Trophoblast cell (in vitro differentiated cells and primary cell): ENCODE measurements around the gene TIMD4.

Experiments
- DNase-seq, 2 donors: peaks; one replicate each; pipeline ENCODE4 v3.0.0-alpha.2; 2016
- H2AFZ ChIP-seq: 2 replicates; pipeline ENCODE4 v1.6.1; 2013; ENCODE audit warnings: low read length, moderate library complexity, mild to moderate bottlenecking; ENCODE audit not compliant: insufficient read depth, poor library complexity
- H2AK5ac ChIP-seq: 2 replicates; pipeline ENCODE4 v1.6.1; 2013; ENCODE audit warnings: mild to moderate bottlenecking, low read length
- H2BK120ac ChIP-seq: 2 replicates; pipeline ENCODE4 v1.6.1; 2013; ENCODE audit warnings: low read length, mild to moderate bottlenecking, moderate library complexity; ENCODE audit not compliant: insufficient read depth, poor library complexity
- H2BK12ac ChIP-seq: 2 replicates; pipeline ENCODE4 v1.6.1; 2013; ENCODE audit warnings: mild to moderate bottlenecking, low read length, moderate library complexity
- H2BK5ac ChIP-seq: 2 replicates; pipeline ENCODE4 v1.6.1; 2013; ENCODE audit warnings: low read length, low read depth, moderate library complexity, mild to moderate bottlenecking; ENCODE audit not compliant: poor library complexity
- H3K14ac ChIP-seq: 2 replicates; pipeline ENCODE4 v1.6.1; 2013; ENCODE audit warnings: mild to moderate bottlenecking, low read length
- H3K18ac ChIP-seq: 2 replicates; pipeline ENCODE4 v1.6.1; 2013; ENCODE audit warnings: mild to moderate bottlenecking, low read length
- H3K23ac ChIP-seq: 2 replicates; pipeline ENCODE4 v1.6.1; 2013; ENCODE audit warnings: low read length
- H3K27ac ChIP-seq: 2 replicates; pipeline ENCODE4 v1.5.1; 2013; ENCODE audit warnings: low read depth, mild to moderate bottlenecking, inconsistent platforms, low read length, moderate library complexity
- H3K27me3 ChIP-seq: 2 replicates; pipeline ENCODE4 v1.6.1; 2013; ENCODE audit warnings: inconsistent platforms, mild to moderate bottlenecking, low read length, moderate library complexity; ENCODE audit not compliant: insufficient read depth
- H3K36me3 ChIP-seq, 2 experiments: 1 replicate in 1 of 2; 2 replicates in 1 of 2; pipeline ENCODE4 v1.6.1; 2013; ENCODE audit warnings: low read length in 2 of 2, mild to moderate bottlenecking in 2 of 2, moderate library complexity in 1 of 2; ENCODE audit not compliant: insufficient read depth in 2 of 2, control insufficient read depth in 1 of 2
- H3K4ac ChIP-seq: 2 replicates; pipeline ENCODE4 v1.6.1; 2013; ENCODE audit warnings: low read depth, mild to moderate bottlenecking, low read length, moderate library complexity
- H3K4me1 ChIP-seq, 2 experiments: 1 replicate in 1 of 2; 2 replicates in 1 of 2; pipeline ENCODE4 v1.6.1; 2013; ENCODE audit warnings: low read length in 2 of 2, mild to moderate bottlenecking in 2 of 2, moderate library complexity in 1 of 2; ENCODE audit not compliant: insufficient read depth in 2 of 2, control insufficient read depth in 1 of 2
- H3K4me2 ChIP-seq: 2 replicates; pipeline ENCODE4 v1.6.1; 2013; ENCODE audit warnings: inconsistent platforms, mild to moderate bottlenecking, low read length, moderate library complexity
- H3K4me3 ChIP-seq: 2 replicates; pipeline ENCODE4 v1.5.1; 2013; ENCODE audit warnings: mild to moderate bottlenecking, low read depth, low read length, inconsistent platforms
- H3K79me1 ChIP-seq: one replicate; pipeline ENCODE4 v1.6.1; 2013; ENCODE audit warnings: low read length
- H3K79me2 ChIP-seq: 2 replicates; pipeline ENCODE4 v1.6.1; 2013; ENCODE audit warnings: low read length, mild to moderate bottlenecking; ENCODE audit not compliant: control insufficient read depth, insufficient read depth, poor library complexity
- H3K9ac ChIP-seq: 2 replicates; pipeline ENCODE4 v1.6.1; 2013; ENCODE audit warnings: mild to moderate bottlenecking, low read length
- H3K9me3 ChIP-seq: 2 replicates; pipeline ENCODE4 v1.6.1; 2013; ENCODE audit warnings: low read depth, mild to moderate bottlenecking, control low read depth, inconsistent platforms, low read length; ENCODE audit not compliant: insufficient read depth
- H4K12ac ChIP-seq: 2 replicates; pipeline ENCODE4 v1.6.1; 2013; ENCODE audit warnings: low read depth, mild to moderate bottlenecking, low read length, moderate library complexity
- H4K8ac ChIP-seq: 2 replicates; pipeline ENCODE4 v1.6.1; 2013; ENCODE audit warnings: low read depth, mild to moderate bottlenecking, low read length, moderate library complexity
- H4K91ac ChIP-seq: one replicate; pipeline ENCODE4 v1.6.1; 2013; ENCODE audit warnings: low read depth, mild to moderate bottlenecking, low read length, moderate library complexity
- WGBS: extraction: QIAGEN DNeasy Blood & Tissue Kit; methylation state at CpG from one replicate; pipeline ENCODE4 v1.1.7; 2013; ENCODE audit warnings: missing lambda C conversion rate; ENCODE audit not compliant: insufficient read length, insufficient coverage; ENCODE audit errors: extremely low coverage; 5-methylcytosine and 5-hydroxymethylcytosine counted together

Gene TIMD4

GRCh38 chr5:156984064-156984463 is 21.0 kb upstream of the TIMD4 start:
- no peak overlapping the region for H4K91ac ChIP-seq

GRCh38 chr5:156981481-156981880 is 18.5 kb upstream of the TIMD4 start:
- H3K4me3 ChIP-seq, result no peak overlapping the region
- H2BK120ac ChIP-seq, result no peak overlapping the region
- H4K12ac ChIP-seq, result no peak overlapping the region
- no peak overlapping the region for H4K8ac ChIP-seq
- H3K9me3 ChIP-seq, result no peaks in the 10 kb centered on the region
- H3K23ac ChIP-seq, result no peak overlapping the region
- no peaks in the 10 kb centered on the region for H3K79me1 ChIP-seq
- H4K91ac ChIP-seq, result no peak overlapping the region
- H3K4me2 ChIP-seq, result no peak overlapping the region
- H3K27me3 ChIP-seq, result no peaks in the 10 kb centered on the region
- H3K18ac ChIP-seq, result no peak overlapping the region
- H3K14ac ChIP-seq, result no peak overlapping the region
- no peak overlapping the region for H2AK5ac ChIP-seq
- H3K27ac ChIP-seq, result no peak overlapping the region
- H2BK12ac ChIP-seq, result no peak overlapping the region
- DNase-seq, result no peak
- no peaks in the 10 kb centered on the region for H3K36me3 ChIP-seq
- H3K4me1 ChIP-seq, result no peaks in the 10 kb centered on the region
- no peaks in the 10 kb centered on the region for H3K79me2 ChIP-seq
- H3K4ac ChIP-seq, result no peak overlapping the region
- no peak overlapping the region for H2AFZ ChIP-seq
- H2BK5ac ChIP-seq, result no peak overlapping the region
- no peak overlapping the region for H3K9ac ChIP-seq

More at GRCh38 chr5:156984064-156984463, 21.0 kb upstream of the TIMD4 start:
- no peak overlapping the region for H4K8ac ChIP-seq
- no peak overlapping the region for H3K9ac ChIP-seq
- H3K23ac ChIP-seq, result no peak overlapping the region
- no peak overlapping the region for H3K27ac ChIP-seq
- no peak overlapping the region for H4K12ac ChIP-seq
- no peak overlapping the region for H3K14ac ChIP-seq
- H3K4me2 ChIP-seq, result no peak overlapping the region
- no peaks in the 10 kb centered on the region for H3K9me3 ChIP-seq
- H3K4me3 ChIP-seq, result peak overlapping the region; percentile 41
- H3K79me1 ChIP-seq, result no peaks in the 10 kb centered on the region
- H2AFZ ChIP-seq, result no peak overlapping the region
- no peaks in the 10 kb centered on the region for H3K36me3 ChIP-seq
- no peaks in the 10 kb centered on the region for H3K79me2 ChIP-seq
- no peak overlapping the region for H2BK12ac ChIP-seq
- H2BK5ac ChIP-seq, result no peak overlapping the region
- H3K4me1 ChIP-seq, result no peaks in the 10 kb centered on the region
- H3K27me3 ChIP-seq, result no peaks in the 10 kb centered on the region
- H3K18ac ChIP-seq, result no peak overlapping the region
- no peak overlapping the region for H2BK120ac ChIP-seq
- H2AK5ac ChIP-seq, result no peak overlapping the region
- no peak overlapping the region for H3K4ac ChIP-seq
- no peak for DNase-seq
- no CpG with 5 or more reads among the region's 9 CpGs for WGBS

- no peak overlapping the region for H2BK120ac ChIP-seq
- no peak overlapping the region for H3K27ac ChIP-seq
- no peak overlapping the region for H2BK5ac ChIP-seq
- H3K18ac ChIP-seq, result no peak overlapping the region
- no peak overlapping the region for H3K9ac ChIP-seq
- H2BK12ac ChIP-seq, result no peak overlapping the region
- no peak overlapping the region for H4K91ac ChIP-seq
- no peak overlapping the region for H3K4me2 ChIP-seq
- H4K12ac ChIP-seq, result no peak overlapping the region
- H2AFZ ChIP-seq, result no peak overlapping the region
- H3K14ac ChIP-seq, result no peak overlapping the region
- no peak overlapping the region for H3K4me3 ChIP-seq
- no peaks in the 10 kb centered on the region for H3K27me3 ChIP-seq
- H3K36me3 ChIP-seq, result no peaks in the 10 kb centered on the region
- no peak overlapping the region for H3K23ac ChIP-seq
- H4K8ac ChIP-seq, result no peak overlapping the region
- no peaks in the 10 kb centered on the region for H3K79me1 ChIP-seq
- H3K4ac ChIP-seq, result no peak overlapping the region
- H3K9me3 ChIP-seq, result no peaks in the 10 kb centered on the region
- no peak for DNase-seq
- no peak overlapping the region for H2AK5ac ChIP-seq
- H3K79me2 ChIP-seq, result no peaks in the 10 kb centered on the region
- H3K4me1 ChIP-seq, result no peaks in the 10 kb centered on the region
- WGBS, result no CpG with 5 or more reads among the region's 6 CpGs
Observed at GRCh38 chr5:156974328-156974727, 11.3 kb upstream of the TIMD4 start.

- Histone ChIP-seq H3K27ac (no peak overlapping the region), H3K23ac (no peak overlapping the region), H2BK12ac (no peak overlapping the region), H3K27me3 (no peaks in the 10 kb centered on the region), H2AK5ac (no peak overlapping the region), H3K9ac (no peak overlapping the region), H2BK120ac (no peak overlapping the region), H3K18ac (no peak overlapping the region), H2BK5ac (no peak overlapping the region), H3K4me3 (no peak overlapping the region), H3K4ac (no peak overlapping the region), H3K79me2 (no peaks in the 10 kb centered on the region), H3K9me3 (no peaks in the 10 kb centered on the region), H4K91ac (no peak overlapping the region), H3K4me1 (no peaks in the 10 kb centered on the region), H4K8ac (no peak overlapping the region), H2AFZ (no peak overlapping the region), H4K12ac (no peak overlapping the region), H3K79me1 (no peaks in the 10 kb centered on the region), H3K14ac (no peak overlapping the region), H3K4me2 (no peak overlapping the region), H3K36me3 (no peaks in the 10 kb centered on the region)
- DNase-seq, result no peak
- no CpG with 5 or more reads among the region's 3 CpGs for WGBS
Observed at GRCh38 chr5:156971848-156972525, 9.0 kb upstream of the TIMD4 start.
